C1 segment of cervical spinal cord (tissue), 14 donors: Measurements from ENCODE around the gene PDE3A.
"Not testable (repeated sequence)": the region's sequence is repeated elsewhere in the genome, so short reads cannot be mapped to it uniquely, and the experiment has no call there.

Source experiments
- DNase-seq, 14 donors: peaks; one replicate each; lab custom pipeline; 2025; lab: John Stamatoyannopoulos, UW

PDE3A gene

DNA sequence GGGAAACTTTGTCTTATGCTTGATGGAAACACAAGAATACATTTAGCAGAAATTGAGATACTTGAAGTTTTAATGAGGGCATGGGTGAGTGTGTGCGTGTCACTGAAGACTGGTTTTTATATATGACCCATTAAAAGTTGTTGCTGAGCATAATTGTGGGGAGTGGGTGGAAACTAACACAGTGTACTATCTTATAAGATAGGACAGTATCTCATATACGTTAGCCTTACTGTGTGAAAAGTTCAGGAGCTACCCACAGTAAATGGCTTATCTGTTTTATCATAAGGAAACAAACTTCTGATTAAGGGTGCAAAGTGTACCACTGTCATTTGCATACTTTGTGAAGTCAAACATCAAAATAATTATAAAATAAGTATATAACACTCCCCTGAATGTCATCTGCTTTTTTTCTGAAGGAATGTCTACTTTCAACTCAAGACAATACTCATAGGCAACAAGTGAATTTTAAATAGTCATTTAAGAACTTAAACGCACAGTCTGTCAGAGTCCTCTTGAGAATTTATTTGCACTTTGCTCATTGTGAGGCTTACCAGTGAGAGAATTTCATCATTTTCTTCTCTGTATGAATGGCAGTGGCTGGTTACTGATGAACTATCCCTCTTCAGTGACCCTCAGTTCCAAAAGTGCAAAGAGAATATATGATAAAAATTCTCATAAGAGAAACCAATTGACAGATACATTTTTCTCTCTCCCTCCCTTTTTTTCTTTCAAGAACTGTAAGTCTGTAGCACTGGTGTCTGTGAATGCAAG lies 4.2 kb downstream of the PDE3A start:
- DNase-seq: peak in 1 of 14 donors; percentile 17

DNA sequence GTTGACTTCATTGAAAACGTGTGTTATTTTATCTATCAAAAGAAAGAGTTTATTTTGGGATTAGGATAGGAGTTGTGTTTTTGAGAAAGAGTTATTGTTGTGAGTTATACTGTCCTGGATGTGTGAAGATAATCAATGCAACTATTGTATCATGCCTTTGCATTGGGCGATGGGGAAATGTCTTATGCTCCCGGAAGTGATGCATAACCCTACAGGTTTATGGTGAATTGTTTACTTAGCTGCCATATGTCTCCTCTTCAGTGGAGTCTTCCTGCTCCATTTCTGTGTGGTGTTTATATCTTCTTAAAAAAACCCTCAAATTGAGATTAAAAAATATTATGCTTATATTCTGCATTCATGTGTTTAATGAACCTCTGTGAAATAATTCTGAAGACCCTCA lies 6.5 kb downstream of the PDE3A start:
- no peak for DNase-seq

DNA sequence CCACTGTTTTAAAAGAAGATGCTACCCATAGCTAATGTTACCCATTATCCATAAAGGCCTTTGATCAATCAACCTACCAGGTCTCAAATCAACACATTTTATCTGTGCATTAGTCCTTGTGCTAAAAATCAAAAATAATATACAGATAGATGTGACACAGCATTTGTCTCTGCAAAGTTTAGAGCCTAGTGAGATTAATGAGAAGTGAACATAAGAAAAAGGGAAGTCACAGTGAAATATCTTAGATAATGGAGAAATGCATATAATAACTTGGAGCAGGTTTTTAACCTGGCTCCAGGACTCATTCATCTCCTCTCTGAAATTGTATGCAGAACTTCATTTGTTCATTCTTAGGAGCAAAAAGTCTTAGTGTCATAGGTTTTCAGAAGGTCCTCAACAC lies 7.2 kb downstream of the PDE3A start:
- no peak for DNase-seq

DNA sequence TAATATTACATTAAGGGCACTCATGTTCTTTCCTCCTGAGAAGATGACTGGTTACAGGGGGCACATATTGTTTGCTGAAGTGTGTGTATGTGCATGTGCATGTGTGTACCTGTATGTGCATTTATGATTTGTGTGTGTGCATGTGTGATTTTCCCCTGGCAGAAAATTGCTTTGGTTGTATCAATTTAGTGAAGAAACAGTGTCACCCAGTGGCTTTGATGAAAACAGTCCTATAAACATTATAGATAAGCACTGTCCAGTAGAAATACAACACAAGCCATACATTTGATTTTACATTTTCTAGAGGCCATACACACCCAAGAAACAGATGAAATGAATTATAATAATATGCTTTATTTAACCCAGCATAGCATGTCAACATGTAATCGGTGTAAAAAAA lies 8.6 kb downstream of the PDE3A start:
- no peak for DNase-seq

DNA sequence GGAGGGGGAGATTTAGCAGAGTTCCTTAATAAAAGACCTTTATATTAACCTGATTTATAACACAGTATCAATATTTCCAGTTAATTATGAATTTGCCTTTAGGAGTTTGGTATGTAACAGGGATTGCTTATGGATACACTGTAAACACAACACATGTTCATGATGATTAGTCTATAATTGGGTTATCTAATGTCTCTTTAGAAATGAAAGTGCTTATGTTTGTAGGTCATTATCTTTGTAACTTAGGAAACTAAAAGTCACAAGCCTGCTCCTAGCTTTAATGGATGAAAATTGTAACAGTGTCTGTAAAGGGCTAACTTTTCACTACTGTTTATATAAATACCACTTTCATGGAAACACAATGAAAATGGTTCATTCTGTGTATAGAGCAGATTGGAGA lies 9.4 kb downstream of the PDE3A start:
- DNase-seq: no peak

DNA sequence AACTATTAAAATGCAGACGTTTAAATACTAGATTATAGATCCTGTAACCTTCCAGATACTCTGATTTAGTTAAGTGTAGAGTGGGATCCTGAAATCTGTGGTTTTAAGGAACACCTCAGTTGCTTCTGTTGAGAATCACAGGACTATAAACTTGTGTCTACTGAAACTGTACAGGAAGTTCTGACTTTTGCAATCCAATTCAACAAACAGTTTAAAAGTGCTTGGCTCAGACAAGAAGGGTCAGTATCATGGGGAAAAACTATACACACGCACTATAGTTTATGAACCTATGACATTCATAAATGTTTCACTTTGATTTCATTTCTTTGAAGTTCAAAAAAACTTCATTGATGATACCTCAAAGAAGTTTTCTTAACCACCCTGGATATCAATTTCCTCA lies 13.8 kb downstream of the PDE3A start:
- no peak for DNase-seq

DNA sequence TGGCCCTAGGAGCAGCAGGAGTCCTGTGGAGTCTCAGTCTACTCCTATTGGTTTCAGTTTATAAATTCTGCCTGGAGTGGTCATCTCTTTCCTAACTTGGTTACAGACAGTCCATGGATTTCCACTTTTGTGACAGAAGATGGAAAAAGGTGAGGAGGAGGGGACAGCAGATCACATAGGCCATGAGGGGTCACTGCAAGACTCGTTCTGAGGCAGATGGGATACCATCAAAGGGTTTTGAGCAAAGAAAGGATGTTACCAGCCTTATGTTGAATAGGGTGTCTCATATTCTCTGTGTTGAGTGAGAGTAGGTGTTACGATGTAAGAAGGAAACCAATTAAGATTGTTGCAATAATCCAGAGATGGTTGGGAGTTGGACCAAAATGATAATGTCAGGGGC lies 15.3 kb downstream of the PDE3A start:
- DNase-seq: no peak

DNA sequence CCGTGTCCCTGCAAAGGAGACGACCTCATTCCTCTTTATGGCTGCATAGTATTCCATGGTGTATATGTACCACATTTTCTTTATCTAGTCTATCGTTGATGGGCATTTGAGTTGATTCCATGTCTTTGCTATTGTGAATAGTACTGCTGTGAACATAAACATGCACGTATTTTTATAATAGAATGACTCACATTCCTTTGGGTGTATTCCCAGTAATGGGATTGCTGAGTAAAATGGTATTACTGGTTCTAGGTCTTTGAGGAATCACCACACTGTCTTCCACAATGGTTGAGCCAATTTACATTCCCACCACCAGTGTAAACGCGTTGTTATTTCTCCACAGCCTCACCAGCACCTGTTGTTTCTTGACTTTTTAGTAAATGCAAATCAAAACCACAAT lies 16.5 kb downstream of the PDE3A start:
- not testable (repeated sequence) for DNase-seq

DNA sequence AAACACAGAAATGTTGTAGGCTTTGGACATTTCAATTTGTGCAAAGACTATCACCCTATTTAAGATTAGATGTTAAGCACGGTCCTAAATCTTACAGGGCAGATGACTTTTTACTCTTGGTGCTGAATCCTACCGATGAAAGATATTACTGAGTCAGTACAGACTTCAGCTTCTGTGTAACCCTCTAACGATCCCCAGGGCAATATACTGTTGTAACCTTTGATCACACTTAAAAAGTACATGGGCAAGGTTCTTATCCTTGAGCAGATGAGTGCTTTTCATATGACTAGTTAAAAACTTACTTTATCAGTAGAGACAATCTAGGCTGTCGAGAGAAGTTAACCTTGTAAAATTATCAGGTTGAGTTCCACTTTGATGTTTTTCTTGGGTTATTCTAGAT lies 22.5 kb downstream of the PDE3A start:
- DNase-seq: no peak

DNA sequence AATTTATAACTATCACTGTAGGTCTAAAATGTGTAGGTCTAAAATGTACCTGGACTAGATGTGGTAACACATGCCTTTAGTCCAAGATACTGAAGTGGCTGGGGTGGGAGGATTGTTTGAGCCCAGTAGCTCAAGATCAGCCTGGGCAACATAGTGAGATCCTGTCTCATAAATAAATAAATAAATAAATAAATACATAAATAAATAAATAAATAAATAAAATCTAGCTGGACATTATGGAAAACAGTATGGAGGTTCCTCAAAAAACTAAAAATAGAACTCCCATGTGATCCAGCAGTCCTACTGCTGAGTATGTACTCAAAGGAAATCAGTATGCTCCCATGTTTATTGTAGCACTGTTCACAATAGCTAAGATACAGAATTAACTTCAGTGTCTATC lies 24.0 kb downstream of the PDE3A start:
- DNase-seq: no peak

DNA sequence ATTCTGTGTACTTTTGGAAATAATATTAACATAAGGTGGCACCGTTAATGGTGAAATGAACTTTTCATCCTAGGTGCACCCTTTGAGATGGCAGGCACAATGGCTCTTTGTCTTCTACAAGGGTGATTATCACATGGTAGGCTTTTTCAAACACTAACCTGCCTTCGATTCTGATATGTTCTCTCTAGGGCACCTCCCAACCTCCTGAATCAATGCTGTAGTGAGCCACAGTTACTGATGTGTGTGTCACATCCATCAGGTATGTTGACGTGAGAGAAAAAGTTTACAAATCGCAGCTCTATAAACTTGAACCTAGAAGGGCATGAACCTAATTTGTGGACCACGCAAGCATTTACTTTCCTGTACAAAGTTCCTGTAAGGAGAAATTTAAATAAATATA lies 25.4 kb downstream of the PDE3A start:
- no peak for DNase-seq

DNA sequence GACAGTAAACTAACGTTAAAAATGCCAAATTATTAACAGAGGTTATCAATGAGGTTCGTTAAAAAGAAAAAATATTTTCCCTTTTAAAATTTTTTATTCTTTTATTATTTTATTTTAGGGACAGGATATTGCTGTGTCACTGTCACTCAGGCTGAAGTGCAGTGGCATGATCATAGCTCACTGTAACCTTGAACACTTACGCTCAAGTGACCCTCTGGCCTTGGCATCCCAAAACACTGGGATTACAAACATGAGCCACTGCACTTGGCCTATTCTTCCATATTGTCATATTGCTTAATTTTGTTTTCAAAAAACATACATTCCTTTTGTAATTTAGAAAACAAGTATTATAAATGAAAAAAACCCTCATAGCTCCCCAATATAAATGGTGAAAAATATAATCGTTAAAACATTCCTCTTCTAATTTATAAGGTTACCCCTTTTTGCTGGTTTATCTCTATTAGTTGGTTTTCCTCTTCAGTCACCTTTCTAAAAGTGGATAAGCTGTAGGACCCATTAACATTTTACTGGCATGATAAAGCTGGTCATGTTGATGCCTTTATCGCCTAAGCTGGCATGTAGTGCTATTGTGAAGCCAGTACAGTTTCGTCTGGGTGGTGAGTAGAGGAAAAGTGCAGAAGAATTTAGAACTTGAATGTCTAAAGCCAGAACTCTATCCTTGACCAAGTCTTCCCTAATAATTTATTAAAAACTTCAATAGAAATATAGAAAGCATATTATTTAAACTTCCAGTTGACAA lies 27.6 kb downstream of the PDE3A start:
- no peak for DNase-seq

DNA sequence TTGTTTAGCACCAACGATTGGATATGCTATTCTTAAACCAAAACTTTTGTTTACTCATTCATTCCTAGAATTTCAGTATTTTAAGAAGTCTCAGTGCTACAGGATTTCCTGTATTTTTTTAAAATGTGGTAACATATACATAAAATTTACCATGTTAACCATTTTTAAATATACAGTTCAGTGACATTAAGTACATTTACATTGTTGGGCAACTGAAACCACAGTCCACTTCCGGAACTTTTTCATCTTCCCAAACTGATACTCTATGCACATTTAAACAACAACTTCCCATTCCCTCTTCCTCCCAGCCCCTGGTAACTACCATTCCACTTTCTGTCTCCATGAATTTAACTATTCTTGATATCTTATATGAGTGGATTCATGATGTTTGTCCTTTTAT lies 30.3 kb downstream of the PDE3A start:
- DNase-seq: no peak

DNA sequence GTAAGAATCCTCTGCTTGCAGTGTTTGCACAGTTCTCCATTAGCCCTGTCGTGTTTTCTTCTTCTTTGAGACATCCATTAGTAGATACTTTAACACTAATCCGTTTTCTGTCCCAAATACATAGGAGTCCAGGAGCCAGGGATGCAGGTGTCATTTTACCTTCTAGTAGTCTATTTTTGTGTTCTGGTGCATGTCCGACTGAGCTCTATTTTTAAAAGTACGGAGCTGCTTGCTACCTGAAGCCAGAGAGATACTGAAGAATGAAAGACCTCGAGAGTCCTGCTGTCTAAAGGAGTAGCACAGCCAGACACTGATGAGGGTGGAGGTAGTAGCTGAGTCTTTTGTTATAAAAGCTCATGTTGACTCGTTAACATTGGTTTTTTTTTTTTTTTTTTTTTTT lies 31.7 kb downstream of the PDE3A start:
- peak in 1 of 14 donors; percentile 20 for DNase-seq

DNA sequence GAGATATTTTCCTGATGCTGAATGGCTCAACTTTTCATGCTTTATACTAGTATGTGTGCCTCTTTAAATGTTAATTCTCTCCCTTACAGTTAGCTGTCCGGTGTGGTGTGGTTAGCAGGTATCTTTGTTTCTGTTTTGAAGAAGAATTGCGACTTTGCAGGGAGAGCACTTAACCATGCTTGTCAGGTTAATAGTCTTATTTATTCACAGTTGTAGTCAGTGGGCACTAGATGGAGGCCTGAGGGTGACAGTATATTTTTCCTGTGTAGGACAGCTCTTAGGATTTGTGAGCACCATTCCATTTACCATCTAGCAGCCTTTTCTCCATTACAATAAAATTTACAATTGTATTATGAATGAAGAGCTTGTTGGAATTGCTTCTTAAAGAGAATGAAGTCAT lies 34.9 kb downstream of the PDE3A start:
- no peak for DNase-seq

DNA sequence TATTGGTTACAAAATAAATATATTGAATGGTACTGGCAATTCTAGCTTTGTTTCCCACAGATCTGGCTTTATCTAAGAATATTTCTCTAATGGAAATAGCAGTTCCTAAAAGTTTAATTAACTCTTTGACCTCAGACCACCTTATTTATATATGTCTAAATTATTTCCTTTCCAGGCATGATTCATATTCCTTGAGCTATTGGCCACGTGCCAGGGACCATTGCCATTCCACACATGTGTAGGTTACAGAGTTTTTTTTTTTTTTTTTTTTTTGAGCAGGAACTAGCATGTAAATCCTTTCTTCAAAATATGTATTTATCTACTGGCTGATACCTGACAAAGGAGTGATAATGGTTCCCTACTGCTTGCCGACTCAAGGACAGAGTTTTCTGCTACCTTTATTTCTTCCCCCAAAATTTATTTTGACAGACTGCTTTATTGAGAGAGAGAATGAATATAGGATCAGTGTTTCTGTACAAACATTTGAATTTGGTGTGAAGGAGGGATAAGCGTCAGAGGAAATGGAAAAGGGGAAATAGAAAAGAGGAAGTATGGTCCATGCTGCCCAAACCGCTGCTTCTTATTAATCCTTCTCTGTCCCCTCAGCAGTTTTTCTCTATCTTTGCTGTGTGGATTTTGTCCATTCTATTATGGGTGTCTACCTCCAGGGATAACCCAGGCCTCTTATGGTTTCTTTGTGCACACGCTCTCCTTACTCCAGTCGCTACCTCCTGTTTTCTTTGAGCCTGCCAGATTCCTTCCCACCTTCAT lies 36.4 kb downstream of the PDE3A start:
- no peak for DNase-seq

DNA sequence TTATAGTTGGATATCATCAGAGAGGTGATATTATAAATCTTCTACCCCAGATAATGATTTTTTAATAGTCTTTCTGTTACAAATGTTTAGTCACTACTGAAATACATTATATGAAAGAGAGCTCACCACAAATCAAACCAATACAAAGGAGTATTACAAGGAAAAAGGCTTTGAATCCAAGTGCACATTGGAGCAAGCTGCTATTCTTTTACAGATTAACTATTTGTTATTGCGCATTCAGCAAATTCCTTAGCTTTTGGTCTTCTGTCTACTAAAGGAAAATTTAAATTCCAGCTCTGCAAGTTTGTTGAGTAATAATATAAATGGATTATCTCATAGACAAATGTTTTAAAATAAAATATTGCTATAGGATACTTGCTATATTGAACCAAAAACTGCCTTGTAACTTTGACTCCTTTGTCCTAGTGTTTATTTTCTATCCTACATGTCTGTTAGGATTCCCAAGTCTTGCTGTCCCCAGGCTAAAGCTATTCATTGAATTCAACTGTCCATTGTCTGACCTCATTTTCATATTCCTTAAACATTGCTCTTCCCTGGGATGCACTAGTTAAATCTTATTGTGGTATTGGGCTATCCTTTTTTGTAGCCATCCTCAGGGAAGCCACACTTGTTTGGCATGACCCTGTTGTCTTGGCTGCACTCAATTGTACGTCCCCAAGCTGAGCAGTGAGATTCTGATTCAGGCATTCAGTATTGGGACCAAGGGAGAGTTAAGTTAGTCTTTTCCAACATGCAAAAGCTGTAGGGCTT lies 41.5 kb downstream of the PDE3A start:
- no peak for DNase-seq

DNA sequence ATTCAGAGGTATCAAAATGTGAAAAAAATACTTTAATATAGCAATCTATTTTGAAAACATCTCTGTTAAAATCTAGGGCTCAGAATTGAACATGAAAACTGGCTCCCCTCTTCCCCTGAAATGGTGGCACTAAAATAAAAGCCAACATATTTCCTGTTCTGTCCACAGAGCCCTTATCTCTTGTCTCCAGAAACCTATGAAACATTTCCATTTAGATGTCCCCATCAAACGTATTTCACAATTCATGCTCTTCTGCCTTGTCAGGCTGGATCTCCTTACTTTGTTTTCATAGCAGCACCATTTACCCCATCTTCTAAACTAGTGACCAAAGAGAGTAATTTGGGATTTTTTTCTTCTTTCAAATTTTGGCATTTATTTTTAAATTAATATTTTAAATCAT lies 42.4 kb downstream of the PDE3A start:
- DNase-seq: no peak

DNA sequence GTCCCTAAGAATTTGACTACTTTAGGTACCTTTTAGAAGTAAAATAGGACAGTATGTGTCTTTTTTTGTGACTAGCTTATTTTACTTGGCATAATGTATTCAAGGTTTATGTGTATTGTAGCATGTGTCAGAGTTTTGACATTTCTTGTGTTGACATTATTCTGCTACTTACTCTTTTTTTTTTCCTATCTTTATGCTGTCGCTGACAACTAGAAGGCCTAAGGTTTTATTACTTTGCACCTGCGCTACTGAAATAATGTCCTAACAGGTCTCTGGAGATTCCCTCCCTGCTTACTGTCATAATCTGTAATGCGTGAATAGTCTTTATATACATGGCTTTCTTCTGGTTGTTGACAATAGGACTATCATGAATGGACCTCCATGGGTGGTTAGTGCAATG lies 43.0 kb downstream of the PDE3A start:
- DNase-seq: no peak

DNA sequence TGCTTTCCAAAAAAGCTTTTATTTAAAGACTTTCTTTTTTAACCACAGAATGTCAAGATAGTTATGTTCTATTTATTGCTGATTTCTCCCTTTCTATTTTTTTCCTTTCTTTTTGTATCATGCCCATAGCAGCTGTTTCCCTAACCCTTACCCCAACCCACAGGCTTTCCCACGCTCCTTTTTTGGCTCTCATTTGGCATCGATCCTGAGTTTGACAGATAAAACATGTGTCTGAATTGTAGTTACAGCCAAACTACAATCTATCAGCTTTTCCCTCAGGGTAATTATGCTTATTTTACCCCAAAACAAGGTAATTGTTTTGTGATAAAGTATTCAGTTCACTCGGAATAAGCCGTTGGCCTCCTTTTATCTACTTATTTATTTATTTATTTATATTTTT lies 46.7 kb downstream of the PDE3A start:
- DNase-seq: no peak

DNA sequence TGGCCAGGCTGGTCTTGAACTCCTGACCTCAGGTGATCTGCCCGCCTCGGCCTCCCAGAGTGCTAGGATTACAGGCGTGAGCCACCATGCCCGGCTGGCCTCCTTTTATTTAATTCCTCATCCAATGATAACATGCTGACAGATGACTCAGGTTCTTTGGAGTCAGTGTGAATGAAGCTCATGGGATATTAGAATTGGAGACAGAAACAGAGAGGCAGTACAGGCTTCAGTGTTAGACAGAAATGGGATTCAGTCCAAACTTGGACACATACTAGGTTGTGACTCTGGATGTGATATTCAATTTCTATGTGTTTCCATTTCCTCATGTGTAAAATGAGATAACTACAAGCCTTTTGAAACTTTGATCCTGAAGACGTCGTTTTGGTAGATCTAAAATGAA lies 47.3 kb downstream of the PDE3A start:
- no peak for DNase-seq

DNA sequence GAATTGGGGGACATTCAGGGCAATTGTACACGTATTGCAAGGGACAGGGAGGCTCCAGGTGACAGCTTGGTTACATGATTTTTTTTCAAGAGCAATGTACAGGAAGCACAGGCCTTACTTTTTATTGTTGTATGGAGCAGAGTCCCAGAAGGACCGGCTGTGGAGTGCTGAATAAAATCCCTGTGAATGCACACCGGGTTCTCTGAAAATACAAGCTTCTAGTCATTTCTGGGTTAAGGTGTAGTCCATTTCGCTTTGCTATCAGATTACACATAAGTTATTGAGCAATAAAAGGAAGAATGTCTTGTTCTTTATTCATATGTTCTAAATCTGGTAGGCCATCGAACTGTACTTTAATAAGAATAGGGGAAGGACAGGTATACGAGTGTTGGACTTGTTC lies 52.2 kb downstream of the PDE3A start:
- no peak for DNase-seq
